ENCODE results near the gene ABCA4. TPM values are rescaled to one million over a fixed set of nuclear protein-coding genes. Genes with fewer than 3 reads are reported as not detected.
A peak's percentile ranks its signal among the peaks of the same experiment; 100 is the strongest.

Gene ABCA4
- total RNA-seq, 1 donor from 2014 or later: 2.1 TPM

GRCh38 chr1:94072840-94073522 lies 48.0 kb downstream of the ABCA4 start:
- no peaks in the 10 kb centered on the region for H3K36me3 ChIP-seq (ENCODE audit: control insufficient read depth in 3 of 3, insufficient read depth in 3 of 3, low read length in 3 of 3)
- peaks cover 26 to 28% (median 27%) of the 10 kb centered on the region in 3 donors for H3K4me1 ChIP-seq (ENCODE audit: control insufficient read depth in 3 of 3, insufficient read depth in 3 of 3, low read length in 3 of 3)
- H3K9ac ChIP-seq (ENCODE audit: low read depth in 1 of 3, low read length in 3 of 3): no peak overlapping the region
- no peak overlapping the region for H3K4me3 ChIP-seq (ENCODE audit: low read length in 3 of 3)
- H3K9me3 ChIP-seq (ENCODE audit: control insufficient read depth in 3 of 3, low read length in 3 of 3): no peaks in the 10 kb centered on the region
- H3K27me3 ChIP-seq (ENCODE audit: control insufficient read depth in 3 of 3, insufficient read depth in 3 of 3, low read length in 3 of 3): peaks cover 0 to 2% (median 0%) of the 10 kb centered on the region in 3 donors
- no peak overlapping the region for H3K27ac ChIP-seq (ENCODE audit: low read depth, low read length)

GRCh38 chr1:94071976-94072375 lies 49.0 kb downstream of the ABCA4 start:
- H3K4me1 ChIP-seq (ENCODE audit: control insufficient read depth in 3 of 3, insufficient read depth in 3 of 3, low read length in 3 of 3): peaks cover 26 to 28% (median 27%) of the 10 kb centered on the region in 3 donors
- no peaks in the 10 kb centered on the region for H3K36me3 ChIP-seq (ENCODE audit: control insufficient read depth in 3 of 3, insufficient read depth in 3 of 3, low read length in 3 of 3)
- H3K27ac ChIP-seq (ENCODE audit: low read depth, low read length): no peak overlapping the region
- no peaks in the 10 kb centered on the region for H3K9me3 ChIP-seq (ENCODE audit: control insufficient read depth in 3 of 3, low read length in 3 of 3)
- no peak overlapping the region for H3K4me3 ChIP-seq (ENCODE audit: low read length in 3 of 3)
- peaks cover 0 to 2% (median 0%) of the 10 kb centered on the region in 3 donors for H3K27me3 ChIP-seq (ENCODE audit: control insufficient read depth in 3 of 3, insufficient read depth in 3 of 3, low read length in 3 of 3)
- H3K9ac ChIP-seq (ENCODE audit: low read depth in 1 of 3, low read length in 3 of 3): no peak overlapping the region

GRCh38 chr1:94071391-94071790 lies 49.6 kb downstream of the ABCA4 start:
- no peak overlapping the region for H3K27ac ChIP-seq (ENCODE audit: low read depth, low read length)
- H3K9me3 ChIP-seq (ENCODE audit: control insufficient read depth in 3 of 3, low read length in 3 of 3): no peaks in the 10 kb centered on the region
- peaks cover 26 to 28% (median 27%) of the 10 kb centered on the region in 3 donors for H3K4me1 ChIP-seq (ENCODE audit: control insufficient read depth in 3 of 3, insufficient read depth in 3 of 3, low read length in 3 of 3)
- H3K4me3 ChIP-seq (ENCODE audit: low read length in 3 of 3): no peak overlapping the region
- H3K36me3 ChIP-seq (ENCODE audit: control insufficient read depth in 3 of 3, insufficient read depth in 3 of 3, low read length in 3 of 3): no peaks in the 10 kb centered on the region
- no peak overlapping the region for H3K9ac ChIP-seq (ENCODE audit: low read depth in 1 of 3, low read length in 3 of 3)
- H3K27me3 ChIP-seq (ENCODE audit: control insufficient read depth in 3 of 3, insufficient read depth in 3 of 3, low read length in 3 of 3): peaks cover 0 to 2% (median 0%) of the 10 kb centered on the region in 3 donors

GRCh38 chr1:94070865-94071264 lies 50.1 kb downstream of the ABCA4 start:
- no peaks in the 10 kb centered on the region for H3K9me3 ChIP-seq (ENCODE audit: control insufficient read depth in 3 of 3, low read length in 3 of 3)
- peaks cover 26 to 28% (median 27%) of the 10 kb centered on the region in 3 donors for H3K4me1 ChIP-seq (ENCODE audit: control insufficient read depth in 3 of 3, insufficient read depth in 3 of 3, low read length in 3 of 3)
- H3K27me3 ChIP-seq (ENCODE audit: control insufficient read depth in 3 of 3, insufficient read depth in 3 of 3, low read length in 3 of 3): peaks cover 0 to 2% (median 0%) of the 10 kb centered on the region in 3 donors
- no peak overlapping the region for H3K9ac ChIP-seq (ENCODE audit: low read depth in 1 of 3, low read length in 3 of 3)
- H3K4me3 ChIP-seq (ENCODE audit: low read length in 3 of 3): no peak overlapping the region
- H3K36me3 ChIP-seq (ENCODE audit: control insufficient read depth in 3 of 3, insufficient read depth in 3 of 3, low read length in 3 of 3): no peaks in the 10 kb centered on the region
- H3K27ac ChIP-seq (ENCODE audit: low read depth, low read length): no peak overlapping the region

- no peaks in the 10 kb centered on the region for H3K9me3 ChIP-seq (ENCODE audit: control insufficient read depth in 3 of 3, low read length in 3 of 3)
- no peak overlapping the region for H3K9ac ChIP-seq (ENCODE audit: low read depth in 1 of 3, low read length in 3 of 3)
- H3K27ac ChIP-seq (ENCODE audit: low read depth, low read length): no peak overlapping the region
- H3K36me3 ChIP-seq (ENCODE audit: control insufficient read depth in 3 of 3, insufficient read depth in 3 of 3, low read length in 3 of 3): no peaks in the 10 kb centered on the region
- H3K4me1 ChIP-seq (ENCODE audit: control insufficient read depth in 3 of 3, insufficient read depth in 3 of 3, low read length in 3 of 3): peaks cover 26 to 28% (median 27%) of the 10 kb centered on the region in 3 donors
- peaks cover 0 to 2% (median 0%) of the 10 kb centered on the region in 3 donors for H3K27me3 ChIP-seq (ENCODE audit: control insufficient read depth in 3 of 3, insufficient read depth in 3 of 3, low read length in 3 of 3)
- no peak overlapping the region for H3K4me3 ChIP-seq (ENCODE audit: low read length in 3 of 3)
Observed at GRCh38 chr1:94069919-94070285, 51.0 kb downstream of the ABCA4 start.

GRCh38 chr1:94068999-94069918 lies 51.7 kb downstream of the ABCA4 start:
- peaks cover 28 to 32% (median 29%) of the 10 kb centered on the region in 3 donors for H3K4me1 ChIP-seq (ENCODE audit: control insufficient read depth in 3 of 3, insufficient read depth in 3 of 3, low read length in 3 of 3)
- H3K27ac ChIP-seq (ENCODE audit: low read depth, low read length): peak overlapping the region; percentile 52
- H3K9ac ChIP-seq (ENCODE audit: low read depth in 1 of 3, low read length in 3 of 3): no peak overlapping the region

GRCh38 chr1:94068096-94068998 lies 52.6 kb downstream of the ABCA4 start:
- H3K9me3 ChIP-seq (ENCODE audit: control insufficient read depth in 3 of 3, low read length in 3 of 3): no peaks in the 10 kb centered on the region
- H3K4me3 ChIP-seq (ENCODE audit: low read length in 3 of 3): no peak overlapping the region
- H3K9ac ChIP-seq (ENCODE audit: low read depth in 1 of 3, low read length in 3 of 3): no peak overlapping the region
- H3K4me1 ChIP-seq (ENCODE audit: control insufficient read depth in 3 of 3, insufficient read depth in 3 of 3, low read length in 3 of 3): peaks cover 32 to 34% (median 32%) of the 10 kb centered on the region in 3 donors
- H3K27ac ChIP-seq (ENCODE audit: low read depth, low read length): peak overlapping the region; percentile 52
- H3K27me3 ChIP-seq (ENCODE audit: control insufficient read depth in 3 of 3, insufficient read depth in 3 of 3, low read length in 3 of 3): peaks cover 0 to 2% (median 0%) of the 10 kb centered on the region in 3 donors
- H3K36me3 ChIP-seq (ENCODE audit: control insufficient read depth in 3 of 3, insufficient read depth in 3 of 3, low read length in 3 of 3): no peaks in the 10 kb centered on the region

More at GRCh38 chr1:94068999-94069918, 51.7 kb downstream of the ABCA4 start:
- Histone ChIP-seq H3K36me3 (ENCODE audit: control insufficient read depth in 3 of 3, insufficient read depth in 3 of 3, low read length in 3 of 3) (no peaks in the 10 kb centered on the region), H3K4me3 (ENCODE audit: low read length in 3 of 3) (no peak overlapping the region), H3K9me3 (ENCODE audit: control insufficient read depth in 3 of 3, low read length in 3 of 3) (no peaks in the 10 kb centered on the region), H3K27me3 (ENCODE audit: control insufficient read depth in 3 of 3, insufficient read depth in 3 of 3, low read length in 3 of 3) (peaks cover 0 to 2% (median 0%) of the 10 kb centered on the region in 3 donors)

- H3K4me3 ChIP-seq (ENCODE audit: low read length in 3 of 3): no peak overlapping the region
- peaks cover 24 to 32% (median 28%) of the 10 kb centered on the region in 3 donors for H3K4me1 ChIP-seq (ENCODE audit: control insufficient read depth in 3 of 3, insufficient read depth in 3 of 3, low read length in 3 of 3)
- no peaks in the 10 kb centered on the region for H3K9me3 ChIP-seq (ENCODE audit: control insufficient read depth in 3 of 3, low read length in 3 of 3)
- no peaks in the 10 kb centered on the region for H3K36me3 ChIP-seq (ENCODE audit: control insufficient read depth in 3 of 3, insufficient read depth in 3 of 3, low read length in 3 of 3)
- H3K27ac ChIP-seq (ENCODE audit: low read depth, low read length): peak overlapping the region; percentile 5
- peaks cover 0 to 2% (median 0%) of the 10 kb centered on the region in 3 donors for H3K27me3 ChIP-seq (ENCODE audit: control insufficient read depth in 3 of 3, insufficient read depth in 3 of 3, low read length in 3 of 3)
- no peak overlapping the region for H3K9ac ChIP-seq (ENCODE audit: low read depth in 1 of 3, low read length in 3 of 3)
Observed at GRCh38 chr1:94067196-94067595, 53.8 kb downstream of the ABCA4 start.

- H3K9ac ChIP-seq (ENCODE audit: low read depth in 1 of 3, low read length in 3 of 3): no peak overlapping the region
- H3K4me3 ChIP-seq (ENCODE audit: low read length in 3 of 3): no peak overlapping the region
- H3K4me1 ChIP-seq (ENCODE audit: control insufficient read depth in 3 of 3, insufficient read depth in 3 of 3, low read length in 3 of 3): peaks cover 7 to 25% (median 22%) of the 10 kb centered on the region in 3 donors
- H3K27ac ChIP-seq (ENCODE audit: low read depth, low read length): peak overlapping the region; percentile 54
- H3K36me3 ChIP-seq (ENCODE audit: control insufficient read depth in 3 of 3, insufficient read depth in 3 of 3, low read length in 3 of 3): no peaks in the 10 kb centered on the region
- H3K9me3 ChIP-seq (ENCODE audit: control insufficient read depth in 3 of 3, low read length in 3 of 3): no peaks in the 10 kb centered on the region
- H3K27me3 ChIP-seq (ENCODE audit: control insufficient read depth in 3 of 3, insufficient read depth in 3 of 3, low read length in 3 of 3): no peaks in the 10 kb centered on the region
Observed at GRCh38 chr1:94063379-94063778, 57.6 kb downstream of the ABCA4 start.
